Lung (tissue), 12 donors: ENCODE measurements around the gene NSUN4. TPM values are rescaled to one million over a fixed set of nuclear protein-coding genes. Genes with fewer than 3 reads are reported as not detected.
"Not testable (repeated sequence)": the region's sequence is repeated elsewhere in the genome, so short reads cannot be mapped to it uniquely, and the experiment has no call there.

Experiments used
- ATAC-seq: fragments of 200-7000 bp; cut with Tn5 transposase; one replicate; pipeline ENCODE4 v1.9.1; 2020; ENCODE audit warnings: moderate number of reproducible peaks; ENCODE audit not compliant: insufficient read depth, low FRiP score
- DNase-seq, 3 donors: peaks; one replicate each; pipeline ENCODE4 v3.0.0-alpha.2; 2013 to 2017
- H3K27ac ChIP-seq, 2 donors: one replicate each; pipeline ENCODE4 v1.5.1; 2013; ENCODE audit warnings: mild to moderate bottlenecking in 2 of 2, moderate library complexity in 2 of 2, control low read depth in 1 of 2, inconsistent platforms in 1 of 2, low read depth in 1 of 2, low read length in 1 of 2
- H3K27me3 ChIP-seq, 3 donors: one replicate each; pipeline ENCODE4 v1.5.1; 2013; ENCODE audit warnings: low read length in 2 of 3; ENCODE audit not compliant: control insufficient read depth in 3 of 3, insufficient read depth in 3 of 3
- H3K36me3 ChIP-seq, 4 donors: one replicate each; pipeline ENCODE4 v1.5.1; 2013; ENCODE audit warnings: low read length in 4 of 4, mild to moderate bottlenecking in 1 of 4, moderate library complexity in 1 of 4; ENCODE audit not compliant: control insufficient read depth in 4 of 4, insufficient read depth in 4 of 4
- H3K4me1 ChIP-seq, 5 donors: one replicate each; pipeline ENCODE4 v1.5.1; 2013; ENCODE audit warnings: low read length in 5 of 5, mild to moderate bottlenecking in 2 of 5, moderate library complexity in 1 of 5; ENCODE audit not compliant: control insufficient read depth in 5 of 5, insufficient read depth in 5 of 5
- H3K4me3 ChIP-seq: one replicate; pipeline ENCODE4 v1.5.1; 2013; ENCODE audit warnings: mild to moderate bottlenecking, control low read depth, moderate library complexity
- H3K9ac ChIP-seq, 2 donors: one replicate each; pipeline ENCODE4 v1.5.1; 2013; ENCODE audit warnings: low read length in 2 of 2, control low read depth in 1 of 2; ENCODE audit not compliant: insufficient read depth in 1 of 2
- H3K9me3 ChIP-seq, 4 donors: one replicate each; pipeline ENCODE4 v1.5.1; 2013; ENCODE audit warnings: low read length in 3 of 4, mild to moderate bottlenecking in 1 of 4, moderate library complexity in 1 of 4; ENCODE audit not compliant: control insufficient read depth in 4 of 4, insufficient read depth in 3 of 4
- WGBS, 2 donors: extraction: QIAGEN DNeasy Blood & Tissue Kit; methylation state at CpG; one replicate each; pipeline ENCODE4 v1.1.7; 2013; 5-methylcytosine and 5-hydroxymethylcytosine counted together
- polyA plus RNA-seq, 2 donors: library from polyadenylated mRNA; stranded (reverse); fragments of 200-250 nt; gene quantifications; one replicate each; pipeline ENCODE4 v1.2.1, GENCODE V29; 2013
- total RNA-seq, 2 donors: library from RNA; depleted of rRNA in 1 of 2; stranded (reverse); fragments of >200 nt in 1 of 2; gene quantifications; one replicate each; pipeline ENCODE4 v1.2.1, GENCODE V29; 2014 to 2021
- TF ChIP-seq, protein P1 (sequence below): IDR thresholded peaks from 2 replicates; pipeline ENCODE4 v1.5.1; 2012; ENCODE audit warnings: mild to moderate bottlenecking; ENCODE audit errors: control extremely low read depth, extremely low read depth
- donor health status: control.
- donor health status: control.
- donor health status: Bipolar disorder and iron deficiency.
- donor health status: healthy.
- donor health status: DM: yes; HTN: yes; CAD: no.

Gene NSUN4
- total and polyA plus RNA-seq, 4 donors, result 11.2 to 29.3 (median 23.4) TPM

- Histone ChIP-seq H3K9ac (no peak overlapping the region), H3K4me3 (no peak overlapping the region), H3K4me1 (no peaks in the 10 kb centered on the region), H3K27me3 (no peaks in the 10 kb centered on the region), H3K27ac (no peak overlapping the region), H3K9me3 (no peaks in the 10 kb centered on the region), H3K36me3 (peaks cover 17 to 37% (median 23%) of the 10 kb centered on the region in 4 donors)
- ATAC-seq, result no peak
- no peak for DNase-seq
- 92 to 94% methylated on average over 3 of the region's 3 CpGs for whole genome bisulfite sequencing, 2 donors
- TF ChIP-seq, protein P1, sequence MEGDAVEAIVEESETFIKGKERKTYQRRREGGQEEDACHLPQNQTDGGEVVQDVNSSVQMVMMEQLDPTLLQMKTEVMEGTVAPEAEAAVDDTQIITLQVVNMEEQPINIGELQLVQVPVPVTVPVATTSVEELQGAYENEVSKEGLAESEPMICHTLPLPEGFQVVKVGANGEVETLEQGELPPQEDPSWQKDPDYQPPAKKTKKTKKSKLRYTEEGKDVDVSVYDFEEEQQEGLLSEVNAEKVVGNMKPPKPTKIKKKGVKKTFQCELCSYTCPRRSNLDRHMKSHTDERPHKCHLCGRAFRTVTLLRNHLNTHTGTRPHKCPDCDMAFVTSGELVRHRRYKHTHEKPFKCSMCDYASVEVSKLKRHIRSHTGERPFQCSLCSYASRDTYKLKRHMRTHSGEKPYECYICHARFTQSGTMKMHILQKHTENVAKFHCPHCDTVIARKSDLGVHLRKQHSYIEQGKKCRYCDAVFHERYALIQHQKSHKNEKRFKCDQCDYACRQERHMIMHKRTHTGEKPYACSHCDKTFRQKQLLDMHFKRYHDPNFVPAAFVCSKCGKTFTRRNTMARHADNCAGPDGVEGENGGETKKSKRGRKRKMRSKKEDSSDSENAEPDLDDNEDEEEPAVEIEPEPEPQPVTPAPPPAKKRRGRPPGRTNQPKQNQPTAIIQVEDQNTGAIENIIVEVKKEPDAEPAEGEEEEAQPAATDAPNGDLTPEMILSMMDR, result no peak
Measured at GRCh38 chr1:46315669-46316403, 24.8 kb upstream of the NSUN4 start.

GRCh38 chr1:46317323-46317722, 23.3 kb upstream of the NSUN4 start:
- WGBS, 2 donors, result 93 to 95% methylated on average over 1 of the region's 1 CpG
- DNase-seq, result no peak
- Histone ChIP-seq H3K27me3 (no peaks in the 10 kb centered on the region), H3K9me3 (no peaks in the 10 kb centered on the region), H3K9ac (no peak overlapping the region), H3K27ac (no peak overlapping the region), H3K4me3 (no peak overlapping the region), H3K36me3 (peaks cover 13 to 30% (median 17%) of the 10 kb centered on the region in 4 donors), H3K4me1 (no peaks in the 10 kb centered on the region)
- TF ChIP-seq, protein P1, result no peak
- no peak for ATAC-seq

DNA sequence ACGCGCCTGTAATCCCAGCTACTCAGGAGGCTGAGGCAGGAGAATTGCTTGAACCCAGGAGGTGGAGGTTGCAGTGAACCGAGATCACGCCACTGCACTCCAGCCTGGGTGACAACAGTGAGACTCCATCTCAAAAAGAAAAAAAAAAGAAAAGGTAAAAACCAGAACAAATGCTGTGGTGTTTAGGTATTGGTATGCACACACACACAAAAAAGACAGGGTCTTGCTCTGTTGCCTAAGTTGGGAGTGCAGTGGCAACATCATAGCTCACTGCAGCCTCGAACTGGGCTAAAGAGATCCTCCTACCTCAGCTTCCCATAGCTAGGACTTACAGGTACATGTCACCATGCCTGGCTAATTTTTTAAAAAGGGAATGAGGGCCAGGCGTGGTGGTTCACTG, 21.3 kb upstream of the NSUN4 start:
- H3K9ac ChIP-seq, H3K27ac ChIP-seq, ATAC-seq, H3K27me3 ChIP-seq, H3K9me3 ChIP-seq, H3K4me1 ChIP-seq, H3K4me3 ChIP-seq, DNase-seq: not testable (repeated sequence)
- 96 to 98% methylated on average over 6 of the region's 6 CpGs for WGBS, 2 donors
- H3K36me3 ChIP-seq, result peaks cover 4 to 19% (median 9%) of the 10 kb centered on the region in 4 donors

DNA sequence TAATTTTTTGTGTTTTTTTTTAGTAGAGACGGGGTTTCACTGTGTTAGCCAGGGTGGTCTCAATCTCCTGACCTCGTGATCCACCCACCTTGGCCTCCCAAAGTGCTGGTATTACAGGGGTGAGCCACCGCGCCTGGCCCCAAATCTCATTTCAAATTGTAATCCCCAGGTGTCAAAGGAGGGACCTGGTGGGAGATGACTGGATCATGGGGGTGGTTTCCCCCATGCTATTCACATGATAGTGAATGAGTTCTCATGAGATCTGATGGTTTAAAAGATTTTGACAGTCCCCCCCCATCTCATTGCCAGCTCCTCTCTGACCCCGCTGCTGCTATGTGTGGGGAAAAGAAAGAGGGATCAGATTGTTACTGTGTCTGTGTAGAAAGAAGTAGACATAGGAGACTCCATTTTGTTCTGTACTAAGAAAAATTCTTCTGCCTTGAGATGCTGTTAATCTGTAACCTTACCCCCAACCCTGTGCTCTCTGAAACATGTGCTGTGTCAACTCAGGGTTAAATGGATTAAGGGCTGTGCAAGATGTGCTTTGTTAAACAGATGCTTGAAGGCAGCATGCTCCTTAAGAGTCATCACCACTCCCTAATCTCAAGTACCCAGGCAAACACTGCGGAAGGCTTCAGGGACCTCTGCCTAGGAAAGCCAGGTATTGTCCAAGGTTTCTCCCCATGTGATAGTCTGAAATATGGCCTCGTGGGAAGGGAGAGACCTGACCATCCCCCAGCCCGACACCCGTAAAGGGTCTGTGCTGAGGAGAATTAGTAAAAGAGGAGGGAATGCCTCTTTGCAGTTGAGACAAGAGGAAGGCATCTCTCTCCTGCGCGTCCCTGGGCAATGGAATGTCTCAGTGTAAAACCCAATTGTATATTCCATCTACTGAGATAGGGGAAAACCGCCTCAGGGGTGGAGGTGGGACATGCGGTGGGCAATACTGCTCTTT, 20.4 kb upstream of the NSUN4 start:
- not testable (repeated sequence) for H3K9ac ChIP-seq, H3K4me3 ChIP-seq, H3K4me1 ChIP-seq, H3K27ac ChIP-seq, ATAC-seq, H3K9me3 ChIP-seq, DNase-seq, H3K27me3 ChIP-seq
- 73 to 86% methylated on average over 11 of the region's 13 CpGs for WGBS, 2 donors
- H3K36me3 ChIP-seq, result peaks cover 4 to 13% (median 6%) of the 10 kb centered on the region in 4 donors

DNA sequence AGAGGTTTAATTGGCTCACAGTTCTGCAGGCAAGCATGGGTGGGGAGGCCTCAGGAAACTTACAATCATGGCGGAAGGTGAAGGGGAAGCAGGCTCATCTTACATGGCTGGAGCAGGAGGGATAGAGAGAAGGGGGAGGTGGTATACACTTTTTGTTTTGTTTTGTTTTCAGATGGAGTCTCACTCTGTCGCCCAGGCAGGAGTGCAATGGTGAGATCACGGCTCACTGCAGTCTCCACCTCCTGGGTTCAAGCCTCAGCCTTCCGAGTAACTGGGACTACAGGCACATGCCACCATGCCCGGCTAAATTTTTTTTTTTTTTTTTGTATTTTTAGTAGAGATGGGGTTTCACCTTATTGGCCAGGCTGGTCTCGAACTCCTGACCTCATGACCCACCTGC, 18.4 kb upstream of the NSUN4 start:
- not testable (repeated sequence) for H3K36me3 ChIP-seq, H3K27me3 ChIP-seq, DNase-seq, H3K27ac ChIP-seq, H3K9ac ChIP-seq, H3K4me1 ChIP-seq, H3K9me3 ChIP-seq, ATAC-seq, H3K4me3 ChIP-seq
- 90 to 94% methylated on average over 6 of the region's 6 CpGs for WGBS, 2 donors

DNA sequence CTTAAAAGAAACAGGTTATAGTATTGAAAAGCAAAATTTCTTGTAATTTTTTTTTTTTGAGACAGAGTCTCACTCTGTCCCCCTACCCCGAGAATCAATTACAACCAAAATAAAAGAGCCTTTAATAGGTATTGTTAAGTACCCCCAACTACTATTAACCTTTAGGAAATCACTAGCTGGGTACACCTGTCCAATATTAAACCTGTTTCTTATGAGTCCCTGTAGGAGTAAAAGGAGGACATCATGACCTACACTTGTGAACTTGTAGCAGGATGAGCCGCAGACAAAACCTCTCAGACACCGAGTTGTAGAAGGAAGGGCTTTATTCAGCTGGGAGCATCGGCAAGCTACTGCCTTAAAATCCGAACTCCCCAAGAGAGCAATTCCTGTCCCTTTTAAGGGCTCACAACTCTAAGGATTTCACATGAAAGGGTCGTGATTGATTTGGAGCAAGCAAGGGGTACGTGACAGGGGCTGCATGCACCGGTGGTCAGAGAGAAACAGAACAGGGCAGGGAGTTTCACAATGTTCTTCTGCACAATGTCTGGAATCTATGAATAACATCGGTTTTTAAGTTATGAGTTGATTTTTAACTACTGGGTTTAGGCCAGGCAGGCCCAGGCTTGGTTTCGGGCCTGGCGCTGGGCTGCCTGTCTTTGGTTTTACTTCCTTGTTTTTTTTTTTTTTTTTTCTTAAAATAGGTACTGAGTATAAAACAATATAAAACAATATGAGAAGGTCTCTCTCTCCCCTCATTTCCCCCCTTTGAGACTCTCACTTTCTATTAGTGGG, 15.1 kb upstream of the NSUN4 start:
- H3K4me1 ChIP-seq, H3K27me3 ChIP-seq, H3K9me3 ChIP-seq, H3K27ac ChIP-seq, H3K9ac ChIP-seq, DNase-seq, H3K36me3 ChIP-seq, H3K4me3 ChIP-seq, ATAC-seq: not testable (repeated sequence)
- 91% methylated on average over 11 of the region's 11 CpGs for WGBS, 2 donors
